ENCODE measurements around the gene SIDT1. TPM values are rescaled to one million over a fixed set of nuclear protein-coding genes. Genes with fewer than 3 reads are reported as not detected.

Gene SIDT1
- total and polyA plus RNA-seq, 12 donors: 0.32 to 2.4 (median 0.77) TPM

- intact Hi-C loops (cut with DNase I): no loop called here
Observed at GRCh38 chr3:113676261-113676660, 143.9 kb downstream of the SIDT1 start.

GRCh38 chr3:113677737-113678136 is 145.4 kb downstream of the SIDT1 start:
- no peak for DNase-seq
- Histone ChIP-seq H3K4me1 (no peaks in the 10 kb centered on the region), H3K27ac (no peak overlapping the region), H3K36me3 (peaks cover 0 to 47% (median 14%) of the 10 kb centered on the region in 9 donors), H3K9me3 (no peaks in the 10 kb centered on the region), H3K27me3 (no peaks in the 10 kb centered on the region), H3K4me3 (no peak overlapping the region)
- intact Hi-C loops (cut with DNase I): no loop called here
- no peak for TF ChIP-seq CTCF (IDR thresholded peaks at IDR 0.05)
- 97 to 100% methylated on average over 1 of the region's 1 CpG for WGBS, 2 donors
- ATAC-seq: no peak

More at GRCh38 chr3:113676261-113676660, 143.9 kb downstream of the SIDT1 start:
- DNase-seq: no peak
- no peaks in the 10 kb centered on the region for H3K9me3 ChIP-seq
- 93 to 94% methylated on average over 3 of the region's 3 CpGs for WGBS, 2 donors
- ATAC-seq: no peak
- peak overlapping the region in 1 of 10 donors; percentile 26 for H3K27ac ChIP-seq
- peaks cover 0 to 61% (median 14%) of the 10 kb centered on the region in 9 donors for H3K36me3 ChIP-seq
- no peaks in the 10 kb centered on the region for H3K4me1 ChIP-seq
- no peak overlapping the region for H3K4me3 ChIP-seq
- H3K27me3 ChIP-seq: no peaks in the 10 kb centered on the region
- TF ChIP-seq CTCF (IDR thresholded peaks at IDR 0.05): no peak

- peaks cover 0 to 8% (median 0%) of the 10 kb centered on the region in 11 donors for H3K9me3 ChIP-seq
- H3K36me3 ChIP-seq: peaks cover 0 to 37% (median 14%) of the 10 kb centered on the region in 9 donors
- H3K4me1 ChIP-seq: no peaks in the 10 kb centered on the region
- 98% methylated on average over 4 of the region's 4 CpGs for WGBS, 2 donors
- ATAC-seq (no peak), DNase-seq (no peak)
- H3K4me3 ChIP-seq: no peak overlapping the region
- intact Hi-C loops (cut with DNase I): no loop called here
- H3K27me3 ChIP-seq: no peaks in the 10 kb centered on the region
- H3K27ac ChIP-seq: no peak overlapping the region
- TF ChIP-seq CTCF (IDR thresholded peaks at IDR 0.05): no peak
Observed at GRCh38 chr3:113678773-113679172, 146.4 kb downstream of the SIDT1 start.

Small RNA genes within 50 kb of the gene (microRNA-seq; reads per million reads assigned to microRNA genes)
- gene MIR4446: 0 reads per million in 2 donors

Other genes with a start within 250 kb of the SIDT1 start
- gene CFAP44, start 91.1 kb upstream of the SIDT1 start, total RNA-seq: 1 to 10 TPM in 9 of 10 donors, under 1 TPM in 1; 0.98 to 4.9 (median 2.0) TPM
- 1 to 10 TPM; 1.6 to 4.9 TPM for gene CFAP44, start 91.1 kb upstream of the SIDT1 start, polyA plus RNA-seq
- 1 to 10 TPM; 2.8 to 7.9 (median 5.0) TPM for gene SPICE1, start 17.4 kb upstream of the SIDT1 start, total RNA-seq
- gene SPICE1, start 17.4 kb upstream of the SIDT1 start, polyA plus RNA-seq: 1 to 10 TPM; 1.7 to 2.3 TPM
- 10 to 100 TPM; 12.5 to 21.2 (median 16.3) TPM for gene USF3, start 164.1 kb downstream of the SIDT1 start, total RNA-seq
- gene USF3, start 164.1 kb downstream of the SIDT1 start, polyA plus RNA-seq: 1 to 10 TPM; 3.3 to 7.1 TPM
- gene NAA50, start 213.7 kb downstream of the SIDT1 start, total RNA-seq: 100 to 1,000 TPM in 1 of 10 donors, 10 to 100 TPM in 9; 63.3 to 108 (median 75.8) TPM
- gene NAA50, start 213.7 kb downstream of the SIDT1 start, polyA plus RNA-seq: 10 to 100 TPM in 1 of 2 donors, 1 to 10 TPM in 1; 9.9 to 57.2 TPM
- gene ATP6V1A, start 214.5 kb downstream of the SIDT1 start, total RNA-seq: 10 to 100 TPM; 16.1 to 40.8 (median 19.5) TPM
- 1 to 10 TPM; 7.1 to 7.2 TPM for gene ATP6V1A, start 214.5 kb downstream of the SIDT1 start, polyA plus RNA-seq

Data from heart right ventricle (tissue), 16 donors.